Panc1 (cell line): ENCODE data around the gene ZFHX3.

Experiments
- POLR2AphosphoS5 ChIP-seq: IDR thresholded peaks from 2 replicates; pipeline ENCODE4 v1.6.1; 2012; ENCODE audit warnings: mild to moderate bottlenecking, low read depth, low read length, moderate library complexity
- SIN3A ChIP-seq: IDR thresholded peaks from 2 replicates; pipeline ENCODE4 v1.6.1; 2012; ENCODE audit warnings: low read depth, mild to moderate bottlenecking, low read length, moderate library complexity, borderline replicate concordance; ENCODE audit not compliant: insufficient read depth
- TF ChIP-seq, protein P1 (sequence below): fragments of 450-650 bp; IDR thresholded peaks from 2 replicates; pipeline ENCODE4 v1.5.1; 2017; ENCODE audit warnings: mild to moderate bottlenecking

DNA sequence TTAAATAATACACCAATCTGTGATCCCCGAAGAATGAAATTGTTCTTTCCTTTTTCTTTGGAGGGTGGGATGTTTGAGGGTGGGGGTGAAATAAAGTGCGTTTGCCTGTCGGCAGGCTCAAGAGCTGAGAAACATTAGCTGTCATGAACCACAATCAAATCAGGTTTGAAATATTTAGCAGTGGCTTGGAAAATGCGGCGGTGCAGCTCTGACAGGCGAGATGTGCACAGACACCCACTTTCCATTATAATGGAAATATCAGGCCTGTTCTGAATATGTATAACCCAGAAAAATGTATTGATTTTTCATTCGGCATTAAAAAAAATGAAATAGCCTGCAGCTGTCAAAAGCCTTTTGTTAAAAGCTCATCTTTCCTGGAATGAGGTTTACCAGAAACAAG lies 212.8 kb downstream of the ZFHX3 start:
- TF ChIP-seq POLR2AphosphoS5 (no peak), SIN3A (no peak)
- TF ChIP-seq, protein P1, sequence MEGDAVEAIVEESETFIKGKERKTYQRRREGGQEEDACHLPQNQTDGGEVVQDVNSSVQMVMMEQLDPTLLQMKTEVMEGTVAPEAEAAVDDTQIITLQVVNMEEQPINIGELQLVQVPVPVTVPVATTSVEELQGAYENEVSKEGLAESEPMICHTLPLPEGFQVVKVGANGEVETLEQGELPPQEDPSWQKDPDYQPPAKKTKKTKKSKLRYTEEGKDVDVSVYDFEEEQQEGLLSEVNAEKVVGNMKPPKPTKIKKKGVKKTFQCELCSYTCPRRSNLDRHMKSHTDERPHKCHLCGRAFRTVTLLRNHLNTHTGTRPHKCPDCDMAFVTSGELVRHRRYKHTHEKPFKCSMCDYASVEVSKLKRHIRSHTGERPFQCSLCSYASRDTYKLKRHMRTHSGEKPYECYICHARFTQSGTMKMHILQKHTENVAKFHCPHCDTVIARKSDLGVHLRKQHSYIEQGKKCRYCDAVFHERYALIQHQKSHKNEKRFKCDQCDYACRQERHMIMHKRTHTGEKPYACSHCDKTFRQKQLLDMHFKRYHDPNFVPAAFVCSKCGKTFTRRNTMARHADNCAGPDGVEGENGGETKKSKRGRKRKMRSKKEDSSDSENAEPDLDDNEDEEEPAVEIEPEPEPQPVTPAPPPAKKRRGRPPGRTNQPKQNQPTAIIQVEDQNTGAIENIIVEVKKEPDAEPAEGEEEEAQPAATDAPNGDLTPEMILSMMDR: no peak
